Small intestine (tissue), 7 donors: Measurements from ENCODE around the gene C19orf12. TPM values are rescaled to one million over a fixed set of nuclear protein-coding genes. Genes with fewer than 3 reads are reported as not detected.
A peak's percentile ranks its signal among the peaks of the same experiment; 100 is the strongest.

Experiments used
- DNase-seq, 2 donors: peaks; one replicate each; pipeline versions ENCODE4 v3.0.0 to v3.0.0-alpha.2; 2013
- FAIRE-seq: peaks from 2 replicates; lab custom pipeline; 2012; peaks lifted over from hg19 to GRCh38; lab: Jason Lieb, UNC
- H3K27ac ChIP-seq, 3 donors: one replicate each; pipeline ENCODE4 v1.5.1; 2013; ENCODE audit warnings: low read length in 2 of 3, mild to moderate bottlenecking in 2 of 3, control low read depth in 1 of 3, inconsistent platforms in 1 of 3, low read depth in 1 of 3, moderate library complexity in 1 of 3
- H3K27me3 ChIP-seq, 3 donors: one replicate each; pipeline ENCODE4 v1.6.1; 2013; ENCODE audit warnings: low read length in 3 of 3, inconsistent platforms in 1 of 3; ENCODE audit not compliant: control insufficient read depth in 3 of 3, insufficient read depth in 3 of 3
- H3K36me3 ChIP-seq, 3 donors: one replicate each; pipeline ENCODE4 v1.6.1; 2013; ENCODE audit warnings: low read length in 3 of 3, inconsistent platforms in 1 of 3, low read depth in 1 of 3, mild to moderate bottlenecking in 1 of 3, moderate library complexity in 1 of 3; ENCODE audit not compliant: control insufficient read depth in 3 of 3, insufficient read depth in 2 of 3
- H3K4me1 ChIP-seq, 3 donors: one replicate each; pipeline ENCODE4 v1.6.1; 2013; ENCODE audit warnings: low read length in 2 of 3, inconsistent platforms in 1 of 3, low read depth in 1 of 3, mild to moderate bottlenecking in 1 of 3, moderate library complexity in 1 of 3; ENCODE audit not compliant: control insufficient read depth in 3 of 3, insufficient read depth in 2 of 3
- H3K4me3 ChIP-seq, 3 donors: one replicate each; pipeline ENCODE4 v1.5.1; 2013; ENCODE audit warnings: low read length in 3 of 3, control low read depth in 1 of 3, inconsistent platforms in 1 of 3, low read depth in 1 of 3, mild to moderate bottlenecking in 1 of 3, moderate library complexity in 1 of 3
- H3K9me3 ChIP-seq, 2 donors: one replicate each; pipeline ENCODE4 v1.6.1; 2013; ENCODE audit warnings: low read depth in 1 of 2, low read length in 1 of 2; ENCODE audit not compliant: control insufficient read depth in 2 of 2, insufficient read depth in 1 of 2
- WGBS, 3 donors: extraction: QIAGEN DNeasy Blood & Tissue Kit; methylation state at CpG; one replicate each; pipeline ENCODE4 v1.1.7; 2013; 5-methylcytosine and 5-hydroxymethylcytosine counted together
- polyA plus RNA-seq, 4 donors: library from polyadenylated mRNA; stranded (reverse) in 3 of 4; unstranded in 1 of 4; fragments of 200-250 nt in 3 of 4; fragments of 120-200 nt in 1 of 4; gene quantifications; one replicate each; pipeline versions ENCODE4 v1.2.1 to v1.2.3, GENCODE V29; 2013
- donor health status: healthy with polysubstance abuse.
- donor health status: control.
- donor health status: control.
- donor health status: Bipolar disorder and iron deficiency.
- donor health status: healthy.

Gene C19orf12
- polyA plus RNA-seq, 4 donors, result 19.0 to 26.2 (median 21.3) TPM

GRCh38 chr19:29708554-29709439, 6.3 kb downstream of the C19orf12 start:
- FAIRE-seq, result no peak
- H3K9me3 ChIP-seq, result no peaks in the 10 kb centered on the region
- H3K36me3 ChIP-seq, result peaks cover 0 to 27% (median 3%) of the 10 kb centered on the region in 3 donors
- peak overlapping the region in 2 of 3 donors; percentile 20 to 45 for H3K4me3 ChIP-seq
- peaks cover 0 to 20% (median 6%) of the 10 kb centered on the region in 3 donors for H3K4me1 ChIP-seq
- DNase-seq, result peak; percentile 83 to 90
- peak overlapping the region; percentile 72 to 88 (median 88) for H3K27ac ChIP-seq
- 23 to 57% (median 56%) methylated on average over 18 of the region's 18 CpGs for WGBS, 3 donors
- no peaks in the 10 kb centered on the region for H3K27me3 ChIP-seq

GRCh38 chr19:29706635-29707034, 8.4 kb downstream of the C19orf12 start:
- H3K27ac ChIP-seq, result no peak overlapping the region
- no peak for DNase-seq
- H3K4me3 ChIP-seq, result no peak overlapping the region
- peaks cover 3 to 39% (median 6%) of the 10 kb centered on the region in 3 donors for H3K36me3 ChIP-seq
- peaks cover 0 to 17% (median 0%) of the 10 kb centered on the region in 3 donors for H3K4me1 ChIP-seq
- FAIRE-seq, result no peak
- WGBS, 3 donors, result 90 to 94% (median 91%) methylated on average over 6 of the region's 6 CpGs
- no peaks in the 10 kb centered on the region for H3K9me3 ChIP-seq
- H3K27me3 ChIP-seq, result no peaks in the 10 kb centered on the region

- peaks cover 3 to 39% (median 6%) of the 10 kb centered on the region in 3 donors for H3K36me3 ChIP-seq
- WGBS, 3 donors, result 91 to 97% (median 95%) methylated on average over 9 of the region's 9 CpGs
- H3K27me3 ChIP-seq, result no peaks in the 10 kb centered on the region
- FAIRE-seq (no peak), DNase-seq (no peak)
- H3K9me3 ChIP-seq, result no peaks in the 10 kb centered on the region
- no peak overlapping the region for H3K27ac ChIP-seq
- peaks cover 0 to 17% (median 0%) of the 10 kb centered on the region in 3 donors for H3K4me1 ChIP-seq
- no peak overlapping the region for H3K4me3 ChIP-seq
These were observed 9.4 kb downstream of the C19orf12 start for GRCh38 chr19:29705706-29706105.

- Histone ChIP-seq H3K27ac (peak overlapping the region in 1 of 3 donors; percentile 54), H3K9me3 (no peaks in the 10 kb centered on the region), H3K27me3 (no peaks in the 10 kb centered on the region), H3K4me3 (no peak overlapping the region), H3K4me1 (peaks cover 0 to 17% (median 0%) of the 10 kb centered on the region in 3 donors), H3K36me3 (peaks cover 3 to 39% (median 6%) of the 10 kb centered on the region in 3 donors)
- WGBS, 3 donors, result 82 to 89% (median 87%) methylated on average over 14 of the region's 14 CpGs
- DNase-seq (no peak), FAIRE-seq (no peak)
These were observed 10.2 kb downstream of the C19orf12 start for GRCh38 chr19:29704562-29705558.

GRCh38 chr19:29702963-29703320, 12.1 kb downstream of the C19orf12 start:
- H3K27ac ChIP-seq, result no peak overlapping the region
- peak in 1 of 2 donors; percentile 32 for DNase-seq
- no peaks in the 10 kb centered on the region for H3K4me1 ChIP-seq
- FAIRE-seq, result no peak
- H3K27me3 ChIP-seq, result no peaks in the 10 kb centered on the region
- no peaks in the 10 kb centered on the region for H3K9me3 ChIP-seq
- no peak overlapping the region for H3K4me3 ChIP-seq
- 69 to 85% (median 77%) methylated on average over 9 of the region's 9 CpGs for WGBS, 3 donors
- H3K36me3 ChIP-seq, result peaks cover 3 to 32% (median 6%) of the 10 kb centered on the region in 3 donors

GRCh38 chr19:29702161-29702962, 12.7 kb downstream of the C19orf12 start:
- Histone ChIP-seq H3K4me1 (no peaks in the 10 kb centered on the region), H3K4me3 (no peak overlapping the region), H3K27ac (no peak overlapping the region), H3K9me3 (no peaks in the 10 kb centered on the region), H3K27me3 (no peaks in the 10 kb centered on the region), H3K36me3 (peaks cover 3 to 31% (median 6%) of the 10 kb centered on the region in 3 donors)
- DNase-seq, result no peak
- no peak for FAIRE-seq
- 90 to 95% (median 90%) methylated on average over 30 of the region's 30 CpGs for WGBS, 3 donors

GRCh38 chr19:29700498-29700897, 14.6 kb downstream of the C19orf12 start:
- 77 to 83% (median 82%) methylated on average over 6 of the region's 6 CpGs for WGBS, 3 donors
- H3K4me3 ChIP-seq, result no peak overlapping the region
- H3K27me3 ChIP-seq, result no peaks in the 10 kb centered on the region
- no peaks in the 10 kb centered on the region for H3K9me3 ChIP-seq
- FAIRE-seq (no peak), DNase-seq (no peak)
- no peaks in the 10 kb centered on the region for H3K4me1 ChIP-seq
- H3K36me3 ChIP-seq, result peaks cover 3 to 16% (median 3%) of the 10 kb centered on the region in 3 donors
- H3K27ac ChIP-seq, result no peak overlapping the region
